NCI-H226 (cell line): ENCODE data around the gene NR3C2.
A peak's percentile ranks its signal among the peaks of the same experiment; 100 is the strongest.

Source experiments
- DNase-seq: peaks from one replicate; pipeline ENCODE4 v3.0.0-alpha.2; 2015

Gene NR3C2

GRCh38 chr4:148300877-148301276, 141.3 kb downstream of the NR3C2 start:
- DNase-seq = no peak

GRCh38 chr4:148299337-148299736, 142.9 kb downstream of the NR3C2 start:
- DNase-seq = no peak

GRCh38 chr4:148296498-148296897, 145.7 kb downstream of the NR3C2 start:
- no peak for DNase-seq

- DNase-seq = no peak
Observed at GRCh38 chr4:148295642-148296041, 146.6 kb downstream of the NR3C2 start.

- DNase-seq = no peak
Observed at GRCh38 chr4:148293571-148293970, 148.6 kb downstream of the NR3C2 start.

GRCh38 chr4:148292686-148293085, 149.5 kb downstream of the NR3C2 start:
- DNase-seq = no peak

GRCh38 chr4:148289740-148290139, 152.5 kb downstream of the NR3C2 start:
- no peak for DNase-seq

GRCh38 chr4:148288448-148288847, 153.8 kb downstream of the NR3C2 start:
- no peak for DNase-seq

- no peak for DNase-seq
Observed at GRCh38 chr4:148287111-148287510, 155.1 kb downstream of the NR3C2 start.

GRCh38 chr4:148286012-148286411, 156.2 kb downstream of the NR3C2 start:
- DNase-seq = no peak

GRCh38 chr4:148283665-148284064, 158.5 kb downstream of the NR3C2 start:
- DNase-seq = no peak

- DNase-seq = no peak
Observed at GRCh38 chr4:148278310-148278709, 163.9 kb downstream of the NR3C2 start.

GRCh38 chr4:148275266-148275665, 166.9 kb downstream of the NR3C2 start:
- peak; percentile 18 for DNase-seq

GRCh38 chr4:148273501-148273986, 168.7 kb downstream of the NR3C2 start:
- DNase-seq = peak; percentile 9

- no peak for DNase-seq
Observed at GRCh38 chr4:148271166-148271565, 171.0 kb downstream of the NR3C2 start.

- peak; percentile 65 for DNase-seq
Observed at GRCh38 chr4:148270630-148271029, 171.6 kb downstream of the NR3C2 start.

- DNase-seq = no peak
Observed at GRCh38 chr4:148268835-148269234, 173.4 kb downstream of the NR3C2 start.

- DNase-seq = no peak
Observed at GRCh38 chr4:148266921-148267320, 175.3 kb downstream of the NR3C2 start.

GRCh38 chr4:148266240-148266639, 176.0 kb downstream of the NR3C2 start:
- DNase-seq = no peak

GRCh38 chr4:148265627-148266026, 176.6 kb downstream of the NR3C2 start:
- no peak for DNase-seq

GRCh38 chr4:148263802-148264201, 178.4 kb downstream of the NR3C2 start:
- DNase-seq = no peak

GRCh38 chr4:148263127-148263526, 179.1 kb downstream of the NR3C2 start:
- DNase-seq = no peak

GRCh38 chr4:148261848-148262247, 180.4 kb downstream of the NR3C2 start:
- DNase-seq = no peak

GRCh38 chr4:148259841-148260240, 182.4 kb downstream of the NR3C2 start:
- no peak for DNase-seq

GRCh38 chr4:148258535-148258934, 183.7 kb downstream of the NR3C2 start:
- no peak for DNase-seq

GRCh38 chr4:148255344-148255720, 186.9 kb downstream of the NR3C2 start:
- no peak for DNase-seq
